HG02798 (cell line): ENCODE measurements around the gene ARHGEF39.

Source experiments
- ATAC-seq: cut with Tn5 transposase; IDR thresholded peaks from one replicate; pipeline ENCODE4 v1.9.1; 2021; ENCODE audit warnings: mild to moderate bottlenecking; ENCODE audit not compliant: unreplicated experiment, poor library complexity

The ARHGEF39 gene

GRCh38 chr9:35664531-35665470 lies at the start of gene ARHGEF39:
Gene ARHGEF39 (minus strand): TSS chr9:35665195. CDS start chr9:35665169, 26 bp downstream.
- ATAC-seq = peak; percentile 79

DNA sequence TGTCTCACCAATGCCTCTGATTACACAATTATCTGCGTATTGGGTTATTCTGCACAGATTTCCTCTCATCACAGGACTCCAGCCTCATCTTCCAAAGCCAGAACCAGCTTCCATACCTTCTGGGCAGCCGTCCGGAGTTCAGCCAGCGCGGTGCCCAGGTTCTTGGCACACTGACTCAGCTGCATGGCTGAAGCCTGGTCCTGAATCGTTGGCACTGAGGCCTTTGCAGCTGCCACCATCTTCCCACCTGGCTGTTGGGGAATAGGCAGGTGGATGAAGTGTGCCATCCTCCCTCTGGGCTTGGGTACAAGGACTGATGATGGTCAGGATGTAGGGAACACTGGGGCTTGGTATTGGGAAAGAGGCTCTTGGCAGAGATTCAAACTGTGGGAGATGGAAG lies 49.1 kb upstream of the ARHGEF39 start:
- ATAC-seq = no peak

DNA sequence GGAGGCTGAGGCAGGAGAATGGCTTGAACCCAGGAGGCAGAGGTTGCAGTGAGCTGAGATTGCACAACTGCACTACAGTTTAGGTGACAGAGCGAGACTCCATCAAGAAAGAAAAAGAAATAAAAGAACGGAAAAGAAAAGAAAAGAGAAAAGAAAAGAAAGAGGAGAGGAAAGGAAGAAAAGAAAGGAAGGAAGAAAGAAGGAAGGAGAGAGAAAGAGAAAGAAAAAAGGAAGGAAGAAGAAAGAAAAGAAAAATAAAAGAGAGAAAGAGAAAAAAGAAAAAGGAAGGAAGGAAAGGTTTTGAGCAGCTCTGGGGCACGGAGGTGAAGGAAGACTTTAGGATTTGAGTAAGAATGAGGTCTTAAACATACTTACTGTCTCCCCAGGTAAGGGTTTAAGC lies 48.6 kb upstream of the ARHGEF39 start:
- no peak for ATAC-seq

DNA sequence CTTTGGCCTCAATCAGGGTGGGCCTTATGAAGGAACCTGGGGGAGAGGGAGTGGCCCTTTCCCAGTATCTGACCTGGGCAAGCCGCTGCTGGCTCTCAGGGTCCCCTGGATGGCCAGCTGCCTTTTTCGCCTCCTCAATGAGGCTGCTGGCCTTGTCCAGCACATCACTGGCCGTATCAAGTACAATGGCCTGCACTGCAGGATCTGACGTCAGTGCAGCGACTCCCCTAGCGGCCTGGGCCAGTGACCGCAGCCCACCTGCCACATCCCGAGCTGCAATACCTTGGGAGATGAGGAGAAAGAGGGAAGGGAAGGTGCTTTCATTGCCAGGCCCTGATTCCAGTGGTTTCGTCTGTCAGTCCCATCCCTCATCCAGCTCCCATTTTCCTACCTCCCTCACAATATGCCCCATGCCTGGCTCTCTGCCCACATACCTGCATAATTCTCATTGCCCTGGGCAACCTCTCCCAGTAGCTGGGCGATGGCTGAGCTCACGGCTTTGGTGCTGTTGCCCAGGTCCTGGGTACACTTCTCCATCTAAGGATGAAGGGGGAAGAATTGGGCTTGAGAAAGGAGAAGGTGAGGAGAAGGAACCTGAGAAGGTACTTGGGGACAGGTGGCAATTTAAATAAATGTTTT lies 47.9 kb upstream of the ARHGEF39 start:
- no peak for ATAC-seq

DNA sequence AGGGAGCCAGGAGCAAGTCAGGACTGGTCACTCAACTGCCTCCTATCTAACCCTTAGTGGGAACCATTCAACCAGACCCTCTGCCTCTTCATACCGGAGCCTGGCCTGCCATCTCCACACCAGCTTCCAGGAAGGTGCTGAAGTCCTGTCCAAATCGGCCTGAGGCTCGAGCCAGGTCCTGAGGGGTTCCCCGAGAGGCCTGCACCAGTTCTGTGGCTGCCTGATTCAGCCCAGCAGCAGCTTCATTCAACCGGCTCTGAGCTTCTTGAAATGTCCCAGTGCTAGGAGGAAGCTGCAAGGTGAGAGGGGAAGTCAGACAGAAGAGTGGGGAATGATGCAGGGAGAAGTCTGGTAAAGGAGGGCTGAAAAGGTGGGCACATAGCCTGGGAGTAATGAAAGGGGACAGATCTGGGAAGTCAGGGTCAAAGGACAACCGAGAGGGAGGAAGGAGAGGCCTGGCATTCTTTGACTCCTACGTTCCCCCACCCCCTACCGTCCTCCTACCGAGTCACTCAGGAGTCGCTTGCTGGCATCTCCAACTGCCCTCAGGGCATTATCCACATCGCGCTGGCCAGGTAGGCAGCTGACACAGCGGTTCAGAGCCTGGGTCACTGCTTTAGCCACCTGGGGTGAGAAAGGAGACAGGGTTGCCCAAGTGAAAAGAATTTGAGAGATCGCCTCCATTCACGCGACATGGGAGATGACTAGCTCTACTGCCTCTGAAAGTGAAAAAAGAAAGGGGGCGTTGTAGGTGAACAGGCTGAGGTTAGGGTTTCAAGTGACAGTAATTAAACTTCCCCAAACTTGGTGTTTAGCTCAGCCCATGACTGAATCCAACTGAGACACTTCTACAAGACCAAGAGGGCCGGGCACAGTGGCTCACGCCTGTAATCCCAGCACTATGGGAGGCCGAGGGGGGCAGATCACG lies 46.8 kb upstream of the ARHGEF39 start:
- ATAC-seq = no peak

DNA sequence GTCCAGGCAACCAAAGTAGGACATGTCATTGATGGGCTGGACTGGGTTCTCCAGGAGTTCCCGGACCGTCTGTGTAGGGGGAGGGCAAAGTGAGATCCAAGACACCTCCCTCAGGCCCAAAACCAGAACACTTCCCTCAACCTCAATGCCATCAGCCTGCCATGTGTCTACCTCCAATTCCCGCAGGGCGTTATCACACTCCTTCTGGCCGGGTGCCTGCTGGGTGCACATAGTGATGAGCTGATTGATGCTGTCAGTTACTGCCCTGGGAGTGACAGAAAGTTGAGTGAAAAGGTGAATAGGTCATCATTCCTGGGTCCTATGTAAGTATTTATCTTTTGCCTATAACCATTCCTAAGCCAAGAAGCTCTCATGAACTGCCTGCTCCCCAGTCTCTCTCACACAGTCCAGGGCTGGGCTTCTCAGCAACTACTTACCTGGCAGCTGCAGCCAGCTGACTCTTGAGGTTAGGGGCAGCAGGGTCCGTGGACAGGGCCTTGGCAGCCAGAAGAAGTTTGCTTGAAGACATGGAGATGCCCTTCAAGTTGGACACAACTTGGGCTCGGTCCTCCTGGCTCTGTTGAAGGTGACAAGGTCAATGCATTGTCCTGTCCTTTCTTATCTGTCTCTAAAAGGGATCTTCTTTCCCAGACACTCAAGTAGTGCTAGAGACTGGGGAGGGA lies 46.0 kb upstream of the ARHGEF39 start:
- ATAC-seq = no peak

- no peak for ATAC-seq
These were observed 43.2 kb upstream of the ARHGEF39 start for GRCh38 chr9:35708146-35708545.

- ATAC-seq = no peak
These were observed 42.0 kb upstream of the ARHGEF39 start for GRCh38 chr9:35706951-35707350.

GRCh38 chr9:35705836-35706430 lies 40.9 kb upstream of the ARHGEF39 start:
- no peak for ATAC-seq

DNA sequence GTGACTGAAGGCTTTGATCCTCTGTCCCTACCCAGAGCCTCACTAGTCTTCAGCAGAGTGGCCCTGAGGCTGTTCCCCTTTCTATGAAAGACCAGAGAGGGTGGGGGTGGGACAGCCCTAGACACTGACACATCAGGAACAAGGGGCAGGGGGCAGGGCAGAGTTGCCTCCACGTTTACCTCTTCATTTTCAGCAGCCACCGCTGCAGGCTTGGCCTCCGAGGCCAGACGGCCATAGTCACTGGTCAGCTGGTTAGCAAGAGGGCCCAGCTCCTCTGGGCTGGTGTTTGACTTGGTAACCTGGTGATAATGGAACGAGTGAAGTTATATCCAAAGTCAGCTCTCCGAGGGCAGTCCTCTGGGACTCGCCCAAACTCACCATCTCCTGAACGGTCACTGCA lies 40.4 kb upstream of the ARHGEF39 start:
- no peak for ATAC-seq

GRCh38 chr9:35703906-35704672 lies 39.1 kb upstream of the ARHGEF39 start:
- ATAC-seq = no peak

DNA sequence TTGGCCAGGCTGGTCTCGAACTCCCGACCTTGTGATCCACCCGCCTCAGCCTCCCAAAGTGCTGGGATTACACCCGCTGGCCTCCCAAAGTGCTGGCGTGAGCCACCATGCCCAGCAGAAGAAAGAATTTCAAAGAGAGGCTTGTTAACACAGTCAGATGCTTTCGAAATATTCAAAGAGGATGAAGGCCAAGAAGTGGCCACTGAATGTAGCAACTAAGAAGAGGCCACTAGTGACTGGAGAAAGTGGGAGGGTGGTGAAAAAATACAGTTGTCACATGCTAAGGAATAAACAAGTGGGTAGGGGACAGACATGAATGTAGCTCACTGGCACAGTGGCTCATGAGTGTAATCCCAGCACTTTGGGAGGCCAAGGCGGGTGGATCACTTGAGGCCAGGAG lies 37.7 kb upstream of the ARHGEF39 start:
- no peak for ATAC-seq

GRCh38 chr9:35700942-35701341 lies 35.9 kb upstream of the ARHGEF39 start:
- no peak for ATAC-seq

DNA sequence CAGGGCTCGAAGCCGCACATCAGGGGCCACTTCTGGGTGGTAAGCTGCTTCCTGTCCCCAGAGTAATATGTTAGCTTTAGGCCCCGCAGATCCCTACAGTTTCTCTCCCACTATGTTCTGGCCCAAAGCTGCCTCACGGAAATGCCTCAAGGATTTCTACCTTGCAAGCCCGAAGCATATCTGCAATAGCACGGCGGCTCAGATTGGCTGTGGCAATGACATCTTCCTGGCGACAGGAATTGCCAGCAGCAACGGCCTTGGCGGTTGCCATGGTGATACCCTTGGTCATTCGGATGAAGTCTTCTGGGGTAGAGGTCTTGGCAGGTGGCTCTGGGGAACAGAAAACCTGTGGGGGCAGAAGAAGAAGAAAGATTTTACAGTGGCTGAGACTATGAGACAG lies 35.0 kb upstream of the ARHGEF39 start:
- ATAC-seq = no peak

DNA sequence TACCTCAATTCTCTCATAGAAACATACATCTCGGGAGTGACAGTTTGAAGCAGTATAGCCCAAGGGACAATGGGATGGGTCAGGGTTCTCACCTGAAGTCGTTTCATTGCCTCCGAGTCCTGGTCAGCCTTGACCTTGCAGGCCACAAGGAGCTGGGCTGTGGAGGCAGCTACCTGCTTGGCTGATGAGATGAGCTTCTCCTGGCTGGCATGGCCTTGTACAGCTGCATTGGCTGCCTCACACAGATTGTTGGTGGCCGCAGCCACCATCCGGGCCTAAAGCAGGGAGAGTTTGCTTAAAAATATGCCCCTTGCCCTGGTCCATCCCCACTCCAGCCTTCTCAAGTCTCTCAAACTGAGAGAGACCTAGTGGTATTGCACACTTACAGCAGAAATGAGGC lies 33.2 kb upstream of the ARHGEF39 start:
- no peak for ATAC-seq

GRCh38 chr9:35697486-35697885 lies 32.5 kb upstream of the ARHGEF39 start:
- no peak for ATAC-seq

DNA sequence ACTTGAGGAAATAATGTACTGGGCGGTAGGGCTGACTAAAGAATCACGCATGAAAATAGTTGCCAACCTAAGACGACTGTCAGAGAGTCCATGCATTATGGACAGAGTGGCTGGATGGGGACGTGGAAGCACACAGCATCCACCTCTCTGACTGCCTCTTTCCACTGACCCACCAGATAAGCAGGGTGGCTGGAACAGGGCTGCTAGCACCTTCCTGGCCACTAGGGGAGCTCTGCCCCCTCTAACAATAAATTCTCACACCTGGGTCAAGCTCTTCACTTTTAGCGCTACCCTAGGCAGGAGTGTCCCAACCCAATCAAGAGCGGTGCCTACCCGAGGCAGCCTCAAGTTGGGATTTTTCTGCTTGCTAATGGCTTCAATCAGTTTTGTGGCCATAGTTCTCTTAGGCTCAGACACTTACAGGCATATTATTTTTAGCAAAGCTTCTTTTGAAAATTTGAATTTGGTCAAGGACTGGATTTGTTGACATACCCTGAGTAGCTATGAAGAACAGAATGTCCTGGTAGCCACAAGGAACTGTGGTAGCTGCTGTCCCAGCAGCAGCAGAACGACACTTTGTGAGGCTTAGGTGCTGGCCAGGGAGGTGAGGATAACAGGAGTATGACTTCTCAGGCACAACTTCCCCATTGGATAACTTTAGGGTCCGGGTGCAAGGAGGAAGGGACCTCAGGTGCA lies 31.7 kb upstream of the ARHGEF39 start:
- ATAC-seq = peak; percentile 80

GRCh38 chr9:35695943-35696401 lies 31.0 kb upstream of the ARHGEF39 start:
- no peak for ATAC-seq
